Activated CD4-positive, alpha-beta T cell treated with anti-CD3 and anti-CD28 coated beads, Interleukin-2, Interleukin-4, amounts not matched to agents 100 ng/mL and 50 ng/mL, durations not matched to agents 16 hours and 8 hours (primary cell): Measurements from ENCODE around the gene CNBD2.
"Not testable (repeated sequence)": the region's sequence is repeated elsewhere in the genome, so short reads cannot be mapped to it uniquely, and the experiment has no call there.

ENCODE experiments used
- DNase-seq: peaks from one replicate; pipeline ENCODE4 v3.0.0-alpha.2; 2020; ENCODE audit warnings: low spot score

The CNBD2 gene

GRCh38 chr20:35967979-35968640 lies at the start of gene CNBD2:
TSS of gene CNBD2 (plus strand) at chr20:35968590. CDS start at chr20:35968763, 173 bp downstream.
- DNase-seq: no peak

GRCh38 chr20:35920523-35920922 lies 47.9 kb upstream of the CNBD2 start:
- no peak for DNase-seq

- no peak for DNase-seq
Measured at GRCh38 chr20:35929301-35929700, 39.1 kb upstream of the CNBD2 start.

- DNase-seq: no peak
Measured at GRCh38 chr20:35934050-35934449, 34.3 kb upstream of the CNBD2 start.

- DNase-seq: no peak
Measured at GRCh38 chr20:35939264-35939663, 29.1 kb upstream of the CNBD2 start.

GRCh38 chr20:35941620-35942019 lies 26.8 kb upstream of the CNBD2 start:
- no peak for DNase-seq

- DNase-seq: no peak
Measured at GRCh38 chr20:35942243-35942642, 26.1 kb upstream of the CNBD2 start.

GRCh38 chr20:35947489-35947888 lies 20.9 kb upstream of the CNBD2 start:
- DNase-seq: peak; percentile 32

GRCh38 chr20:35947907-35948306 lies 20.5 kb upstream of the CNBD2 start:
- DNase-seq: no peak

GRCh38 chr20:35950093-35950492 lies 18.3 kb upstream of the CNBD2 start:
- no peak for DNase-seq

- DNase-seq: not testable (repeated sequence)
Measured at GRCh38 chr20:35952080-35952479, 16.3 kb upstream of the CNBD2 start.

GRCh38 chr20:35952480-35953386 lies 15.7 kb upstream of the CNBD2 start:
- DNase-seq: no peak

GRCh38 chr20:35953387-35954199 lies 14.8 kb upstream of the CNBD2 start:
- peak; percentile 62 for DNase-seq

- peak; percentile 99 for DNase-seq
Measured at GRCh38 chr20:35954200-35954906, 14.0 kb upstream of the CNBD2 start, which contains the start of gene SCAND1. TSS of gene SCAND1 (minus strand) at chr20:35954502. CDS start at chr20:35954284, 218 bp downstream.

- DNase-seq: peak; percentile 13
Measured at GRCh38 chr20:35954907-35955251, 13.5 kb upstream of the CNBD2 start.

GRCh38 chr20:35956616-35957015 lies 11.8 kb upstream of the CNBD2 start:
- no peak for DNase-seq

GRCh38 chr20:35959291-35959690 lies 9.1 kb upstream of the CNBD2 start:
- DNase-seq: not testable (repeated sequence)

- no peak for DNase-seq
Measured at GRCh38 chr20:35963878-35964277, 4.5 kb upstream of the CNBD2 start.

GRCh38 chr20:35968930-35969329 lies 540 bp downstream of the CNBD2 start:
- DNase-seq: no peak

GRCh38 chr20:35971981-35972380 lies 3.6 kb downstream of the CNBD2 start:
- no peak for DNase-seq

GRCh38 chr20:35972462-35972861 lies 4.1 kb downstream of the CNBD2 start:
- DNase-seq: no peak

GRCh38 chr20:35974256-35974655 lies 5.9 kb downstream of the CNBD2 start:
- DNase-seq: no peak
